Ammon's horn (tissue), 1 donor: ENCODE data around the gene POLR2B.
"Not testable (repeated sequence)": the region's sequence is repeated elsewhere in the genome, so short reads cannot be mapped to it uniquely, and the experiment has no call there.

ENCODE experiments used
- DNase-seq: peaks from one replicate; pipeline ENCODE4 v3.0.0-alpha.2; 2016; ENCODE audit warnings: low spot score

Gene POLR2B

GRCh38 chr4:56986952-56987351 lies 8.3 kb downstream of the POLR2B start:
- no peak for DNase-seq

DNA sequence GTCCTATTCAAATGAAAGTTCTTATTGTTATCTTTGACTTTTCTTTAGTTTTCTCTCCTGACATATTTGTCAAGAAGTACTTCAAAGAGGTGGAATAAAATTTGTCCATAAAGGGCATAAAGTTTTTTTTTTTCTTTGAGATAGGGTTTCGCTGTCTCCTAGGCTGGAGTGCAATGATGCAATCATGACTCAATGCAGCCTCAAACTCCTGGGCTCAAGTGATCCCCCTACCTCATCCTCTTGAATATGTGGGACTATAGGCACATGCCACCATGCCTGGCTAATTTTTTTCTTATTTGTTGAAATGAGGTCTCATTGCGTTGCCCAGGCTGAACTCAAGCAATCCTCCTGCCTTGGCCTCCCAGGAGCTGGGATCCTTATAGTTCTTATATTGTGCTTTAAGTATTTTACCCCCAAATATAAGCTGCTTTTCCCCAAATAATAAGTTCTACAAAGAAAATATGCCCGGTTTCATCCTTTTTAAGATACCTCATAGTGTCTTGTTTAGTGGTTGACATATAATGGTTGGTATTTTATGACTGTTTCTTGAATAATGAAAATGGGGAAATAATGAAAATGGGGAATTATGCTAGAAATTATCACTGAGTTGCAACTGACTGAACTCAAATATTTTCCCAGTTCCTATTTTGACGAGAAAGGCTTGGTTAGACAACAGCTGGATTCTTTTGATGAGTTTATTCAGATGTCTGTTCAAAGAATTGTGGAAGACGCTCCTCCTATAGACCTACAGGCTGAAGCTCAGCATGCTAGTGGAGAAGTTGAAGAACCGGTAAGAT lies 11.6 kb downstream of the POLR2B start:
- DNase-seq: no peak

GRCh38 chr4:56995525-56995924 lies 16.8 kb downstream of the POLR2B start:
- DNase-seq: peak; percentile 90

DNA sequence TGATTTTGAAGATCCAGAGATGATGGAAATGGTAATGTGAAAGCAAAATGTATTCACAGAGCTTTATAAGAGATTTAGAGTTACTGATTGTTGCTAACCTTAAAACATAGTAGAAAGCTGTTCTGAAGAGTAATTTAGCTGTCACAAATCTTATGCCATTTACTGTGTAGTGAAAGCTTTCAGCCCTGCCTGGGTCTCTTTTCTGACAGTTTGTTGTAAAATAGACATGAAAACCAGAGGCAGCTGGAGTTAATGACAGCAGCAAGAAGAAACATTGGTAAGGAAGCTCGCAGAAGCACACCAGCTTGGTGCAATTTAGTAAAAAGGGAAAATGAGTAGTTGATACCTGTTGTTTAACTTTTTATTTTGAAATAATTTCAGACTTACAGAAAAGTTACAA lies 21.1 kb downstream of the POLR2B start:
- DNase-seq: no peak

DNA sequence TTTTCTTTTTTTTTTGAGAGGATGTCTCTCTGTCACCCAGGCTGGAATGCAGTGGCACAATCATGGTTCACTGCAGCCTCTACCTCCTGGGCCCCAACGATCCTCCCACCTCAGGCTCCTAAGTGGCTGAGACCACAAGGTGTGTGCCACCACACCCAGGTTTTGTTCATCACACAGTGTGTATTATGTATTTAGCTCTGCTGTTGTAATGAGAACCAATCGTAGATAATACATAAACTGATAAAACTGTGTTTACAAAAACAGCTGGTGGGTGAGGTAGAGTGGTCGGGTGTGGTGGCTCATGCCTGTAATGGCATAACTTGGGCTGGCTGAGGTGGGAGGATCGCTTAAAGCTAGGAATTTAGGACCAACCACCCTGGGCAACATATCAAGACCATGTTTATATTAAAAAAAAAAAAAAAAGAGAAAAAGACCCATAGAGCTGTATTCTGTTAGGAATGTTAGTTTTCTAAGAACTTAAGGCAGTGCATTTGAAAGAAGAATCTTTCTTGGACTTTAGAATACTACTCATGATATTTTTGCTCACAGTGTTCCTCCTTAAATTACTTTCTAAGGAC lies 34.9 kb downstream of the POLR2B start:
- DNase-seq: no peak

- no peak for DNase-seq
These were observed 40.3 kb downstream of the POLR2B start for GRCh38 chr4:57018980-57019379.

GRCh38 chr4:57020467-57021101 lies 41.9 kb downstream of the POLR2B start:
- DNase-seq: no peak

DNA sequence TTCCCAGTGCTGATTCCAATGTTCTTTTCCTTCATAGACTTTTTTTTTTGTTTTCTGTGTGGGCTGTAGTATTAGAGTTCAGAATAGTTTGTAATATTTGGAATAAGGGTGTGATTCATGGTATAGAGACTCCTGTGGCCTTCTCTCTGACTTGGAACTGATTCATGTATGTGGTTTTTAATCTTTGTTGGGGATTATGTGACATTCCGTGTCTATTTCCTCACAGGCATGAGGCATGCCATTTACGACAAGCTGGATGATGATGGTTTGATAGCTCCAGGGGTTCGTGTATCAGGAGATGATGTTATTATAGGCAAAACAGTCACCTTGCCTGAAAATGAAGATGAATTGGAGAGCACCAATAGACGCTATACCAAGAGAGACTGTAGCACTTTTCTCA lies 44.4 kb downstream of the POLR2B start:
- no peak for DNase-seq

DNA sequence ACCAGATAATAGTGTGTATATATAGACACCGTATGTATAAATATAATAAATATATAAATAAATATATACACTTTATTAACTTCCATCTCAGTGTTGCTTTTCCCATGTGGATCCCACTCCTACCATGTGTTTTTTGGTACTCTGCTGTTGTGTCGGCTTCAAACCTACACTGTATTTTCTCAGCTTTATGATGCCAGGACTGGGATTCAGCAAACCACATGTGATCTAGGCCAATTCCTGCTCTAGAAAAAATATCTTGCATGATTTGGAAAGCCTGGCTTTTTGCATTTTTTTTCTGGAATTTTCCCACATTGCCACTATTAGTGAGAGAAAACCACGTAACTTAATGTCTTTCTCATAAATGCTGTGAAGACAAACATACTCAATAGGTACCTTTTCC lies 55.8 kb downstream of the POLR2B start:
- DNase-seq: no peak

DNA sequence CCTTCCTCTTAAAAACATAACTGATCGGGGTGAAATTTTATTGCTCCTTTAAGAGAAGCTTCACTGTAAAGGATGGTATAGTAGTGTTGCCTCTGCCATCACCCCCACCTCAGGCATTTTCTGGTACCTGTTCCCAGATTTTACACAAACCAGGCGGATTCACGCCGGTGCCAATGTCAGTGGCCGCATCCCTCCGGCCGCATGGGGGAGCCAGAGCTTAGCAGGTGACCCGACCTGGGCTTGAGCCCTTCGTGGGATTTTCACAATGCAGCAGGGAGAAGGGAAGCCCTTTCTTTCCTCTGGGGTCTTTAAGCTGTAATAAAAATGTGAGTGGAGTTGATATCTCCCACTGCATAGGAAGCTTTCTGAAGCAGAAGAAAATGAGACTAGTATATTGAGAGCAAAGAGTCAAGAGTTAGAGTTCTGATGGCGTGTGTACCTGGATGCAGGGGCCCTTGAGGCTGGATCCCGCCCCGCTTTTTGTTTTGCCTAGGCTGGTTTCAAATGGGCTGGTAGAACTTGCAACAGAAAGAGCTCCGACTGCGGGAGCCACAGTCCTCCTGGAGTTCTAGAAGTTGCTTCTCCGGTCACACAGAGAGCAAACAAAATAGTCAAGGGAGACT lies 59.4 kb downstream of the POLR2B start:
- peak; percentile 58 for DNase-seq

DNA sequence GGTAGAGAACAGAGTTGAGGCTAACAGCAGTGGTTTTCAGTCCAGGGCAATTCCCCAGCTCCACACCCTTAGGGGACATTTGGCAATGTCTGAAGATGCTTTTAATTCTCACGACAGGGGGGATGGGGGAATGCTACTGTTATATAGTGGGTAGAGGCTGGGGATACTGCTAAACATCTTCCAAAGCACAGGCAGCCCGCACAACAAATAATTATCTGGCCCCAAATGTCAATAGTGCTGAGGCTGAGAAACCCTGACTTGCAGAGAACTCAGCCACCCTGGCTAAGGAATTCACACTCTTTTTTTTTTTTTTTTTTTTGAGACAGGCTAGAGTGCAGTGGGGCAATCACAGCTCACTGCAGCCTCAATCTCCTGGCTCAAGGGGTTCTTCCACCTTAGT lies 60.6 kb downstream of the POLR2B start:
- DNase-seq: no peak

DNA sequence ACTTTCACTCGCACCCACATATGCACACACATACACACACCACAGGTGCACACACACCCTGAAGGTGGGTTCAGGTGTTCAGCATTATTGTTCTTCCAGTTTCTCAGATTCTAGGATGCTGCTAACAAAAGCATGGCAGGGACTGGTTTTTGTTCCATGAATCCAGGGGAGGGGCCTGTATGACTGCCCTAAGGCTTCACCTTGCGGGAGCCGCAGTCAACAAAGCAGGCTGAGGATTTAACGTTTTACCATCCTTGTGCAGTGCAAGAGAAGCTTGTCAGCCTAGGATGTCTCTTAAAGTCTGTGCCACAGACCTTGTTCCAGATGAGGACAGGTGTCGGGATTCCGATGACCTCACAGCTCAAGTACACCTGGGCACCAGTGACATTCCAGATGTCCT lies 61.8 kb downstream of the POLR2B start:
- no peak for DNase-seq

GRCh38 chr4:57041020-57041419 lies 62.3 kb downstream of the POLR2B start:
- no peak for DNase-seq

GRCh38 chr4:57042711-57043169 lies 64.0 kb downstream of the POLR2B start:
- no peak for DNase-seq

GRCh38 chr4:57043347-57044251 lies 64.9 kb downstream of the POLR2B start:
- DNase-seq: no peak

DNA sequence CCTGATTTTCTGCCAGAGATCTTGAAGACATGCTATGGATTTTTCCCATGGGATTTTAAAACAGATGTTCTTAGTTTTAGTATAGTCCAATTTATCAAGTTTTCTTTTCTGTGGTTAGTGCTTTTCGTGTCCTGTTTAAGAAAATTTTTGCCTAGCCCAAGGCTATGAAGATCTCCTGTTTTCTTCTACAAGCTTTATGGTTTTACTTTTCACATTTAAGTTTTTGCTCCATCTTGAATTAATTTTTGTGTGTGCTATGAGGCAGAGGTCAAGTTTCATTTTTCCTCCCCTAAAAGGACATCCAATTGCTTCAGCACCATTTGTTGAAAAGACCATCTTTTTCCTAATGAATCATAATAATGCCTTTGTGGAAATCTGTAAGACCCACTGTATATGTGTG lies 65.6 kb downstream of the POLR2B start:
- no peak for DNase-seq

GRCh38 chr4:57044996-57045395 lies 66.3 kb downstream of the POLR2B start:
- no peak for DNase-seq

DNA sequence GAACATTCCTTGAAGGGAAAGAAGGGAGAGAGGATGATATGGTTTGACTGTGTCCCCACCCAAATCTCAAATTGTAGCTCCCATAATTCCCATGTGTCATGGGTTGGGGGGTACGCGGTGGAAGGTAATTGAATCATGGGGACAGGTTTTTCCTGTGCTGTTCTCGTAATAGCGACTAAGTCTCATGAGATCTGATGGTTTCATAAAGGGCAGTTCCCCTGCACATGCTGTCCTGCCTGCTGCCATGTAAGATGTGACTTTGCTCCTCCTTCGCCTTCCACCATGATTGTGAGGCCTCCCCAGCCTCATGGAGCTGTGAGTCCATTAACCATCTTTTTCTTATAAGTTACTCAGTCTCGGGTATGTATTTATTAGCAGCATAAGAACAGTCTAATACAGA lies 68.3 kb downstream of the POLR2B start:
- DNase-seq: not testable (repeated sequence)

GRCh38 chr4:57048590-57049304 lies 70.1 kb downstream of the POLR2B start:
- no peak for DNase-seq

DNA sequence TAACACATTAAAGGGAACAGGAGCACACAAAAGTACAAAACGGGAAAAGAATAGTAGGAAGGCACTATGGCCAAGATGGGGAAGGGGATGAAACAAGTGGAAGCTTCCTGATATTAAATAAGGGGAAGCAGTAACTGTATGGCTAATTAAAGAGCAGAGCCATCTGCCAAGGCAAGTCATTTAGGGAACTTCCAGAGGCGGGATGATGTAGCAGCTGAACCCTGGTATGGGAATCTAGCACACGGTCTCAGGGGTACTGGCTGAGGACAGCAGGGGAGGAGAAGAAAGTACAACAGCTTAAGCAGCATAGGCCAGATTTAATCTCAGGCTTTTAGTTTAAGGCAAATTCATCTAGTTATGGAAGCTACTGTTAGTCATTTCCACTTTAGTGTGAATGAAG lies 72.4 kb downstream of the POLR2B start:
- DNase-seq: peak; percentile 11

DNA sequence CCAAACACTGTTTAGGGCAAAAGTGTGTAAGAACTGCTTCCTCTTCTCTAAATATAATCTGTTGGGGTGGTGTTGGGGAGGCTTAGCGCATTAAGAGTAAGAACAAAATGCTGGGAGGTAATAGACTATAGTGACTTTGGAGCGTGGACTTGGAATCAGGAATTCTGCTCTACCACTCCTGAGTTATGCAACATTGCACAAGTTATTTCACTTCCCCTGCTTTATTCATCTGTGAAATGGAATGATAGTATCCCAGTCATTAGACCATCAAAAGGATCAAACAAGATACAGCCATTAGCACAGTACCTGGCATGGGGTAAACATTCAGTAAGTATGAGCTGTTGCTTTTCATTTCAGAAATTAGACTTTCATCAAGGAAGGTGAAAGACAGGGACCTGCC lies 72.8 kb downstream of the POLR2B start:
- no peak for DNase-seq
